OCI-LY1 (cell line): ENCODE results near the gene MCC.

Experiments
- H2AFZ ChIP-seq: fragments of 200-600 bp; sonication (generic), shearing (Covaris generic); 2 replicates; pipeline ENCODE4 v1.6.0; 2014; ENCODE audit warnings: antibody characterized with exemption, mild to moderate bottlenecking, low read length
- H3F3A ChIP-seq: fragments of 200-600 bp; sonication (generic), shearing (Covaris generic); 2 replicates; pipeline ENCODE4 v1.6.0; 2014; ENCODE audit warnings: mild to moderate bottlenecking, antibody characterized with exemption, low read length, moderate library complexity; ENCODE audit not compliant: insufficient read depth
- H3K27ac ChIP-seq: fragments of 200-600 bp; sonication (generic); 2 replicates; pipeline ENCODE4 v1.5.1; 2014; ENCODE audit warnings: low read length, mixed run types, mild to moderate bottlenecking, low read depth; ENCODE audit not compliant: poor library complexity, severe bottlenecking
- H3K27me3 ChIP-seq: fragments of 200-600 bp; sonication (generic); 2 replicates; pipeline ENCODE4 v1.6.0; 2014; ENCODE audit warnings: antibody characterized with exemption, mild to moderate bottlenecking, low read length, moderate library complexity; ENCODE audit not compliant: insufficient read depth
- H3K36me3 ChIP-seq: fragments of 200-600 bp; sonication (generic); 2 replicates; pipeline ENCODE4 v1.6.1; 2014; ENCODE audit warnings: mild to moderate bottlenecking, antibody characterized with exemption, low read length, moderate library complexity, mixed read lengths; ENCODE audit not compliant: insufficient read depth
- H3K4me1 ChIP-seq: fragments of 200-600 bp; sonication (generic); 2 replicates; pipeline ENCODE4 v1.5.1; 2014; ENCODE audit warnings: mild to moderate bottlenecking, low read length, moderate library complexity; ENCODE audit not compliant: insufficient read depth, severe bottlenecking
- H3K4me2 ChIP-seq: fragments of 200-600 bp; sonication (generic), shearing (Covaris generic); 2 replicates; pipeline ENCODE4 v1.6.1; 2014; ENCODE audit warnings: low read length
- H3K4me3 ChIP-seq: fragments of 200-600 bp; sonication (generic); 2 replicates; pipeline ENCODE4 v1.5.1; 2014; ENCODE audit warnings: low read length, low read depth, mild to moderate bottlenecking, mixed read lengths; ENCODE audit not compliant: poor library complexity, severe bottlenecking
- H3K79me2 ChIP-seq: fragments of 200-600 bp; shearing (Covaris generic); 2 replicates; pipeline ENCODE4 v1.6.1; 2016; ENCODE audit warnings: mixed run types, low read length, mixed read lengths; ENCODE audit not compliant: insufficient read depth
- H3K9ac ChIP-seq: fragments of 200-600 bp; sonication (generic), shearing (Covaris generic); 2 replicates; pipeline ENCODE4 v1.6.1; 2014; ENCODE audit warnings: mild to moderate bottlenecking, low read length, mixed read lengths
- H3K9me2 ChIP-seq: fragments of 200-600 bp; sonication (generic), shearing (Covaris generic); 2 replicates; pipeline ENCODE4 v1.6.1; 2014; ENCODE audit warnings: low read depth, mild to moderate bottlenecking, low read length, mixed read lengths
- H3K9me3 ChIP-seq: fragments of 200-600 bp; shearing (Covaris generic); 2 replicates; pipeline ENCODE4 v1.6.1; 2014; ENCODE audit warnings: low read length, mixed read lengths
- H4K20me1 ChIP-seq: fragments of 200-600 bp; sonication (generic), shearing (Covaris generic); 2 replicates; pipeline ENCODE4 v1.6.0; 2016; ENCODE audit warnings: mild to moderate bottlenecking, low read length; ENCODE audit not compliant: insufficient read depth
- CTCF ChIP-seq: fragments of 200-600 bp; sonication (generic), shearing (Covaris generic); IDR thresholded peaks from 2 replicates; pipeline ENCODE4 v1.5.1; 2017; ENCODE audit warnings: mild to moderate bottlenecking, antibody characterized with exemption, low read length, moderate library complexity, mixed read lengths
- EZH2 ChIP-seq: fragments of 200-600 bp; sonication (generic), shearing (Covaris generic); IDR thresholded peaks from 2 replicates; pipeline ENCODE4 v1.8.0; 2017; ENCODE audit warnings: borderline replicate concordance, mixed run types, mild to moderate bottlenecking, antibody characterized with exemption, low read length, moderate library complexity, mixed read lengths

Gene MCC

GRCh38 chr5:113171520-113171919 is 316.7 kb downstream of the MCC start:
- TF ChIP-seq EZH2 = no peak
- TF ChIP-seq CTCF = no peak
- no peak overlapping the region for H3K4me2 ChIP-seq
- H2AFZ ChIP-seq = no peak overlapping the region
- H3K9me3 ChIP-seq = no peaks in the 10 kb centered on the region
- H3K4me3 ChIP-seq = no peak overlapping the region
- no peaks in the 10 kb centered on the region for H3K9me2 ChIP-seq
- no peaks in the 10 kb centered on the region for H3K4me1 ChIP-seq
- no peaks in the 10 kb centered on the region for H3F3A ChIP-seq
- no peak overlapping the region for H3K27ac ChIP-seq
- no peaks in the 10 kb centered on the region for H3K79me2 ChIP-seq
- H3K36me3 ChIP-seq = no peaks in the 10 kb centered on the region
- H4K20me1 ChIP-seq = no peaks in the 10 kb centered on the region
- no peak overlapping the region for H3K9ac ChIP-seq
- H3K27me3 ChIP-seq = no peaks in the 10 kb centered on the region

- Histone ChIP-seq H3K9me2 (no peaks in the 10 kb centered on the region), H4K20me1 (no peaks in the 10 kb centered on the region), H2AFZ (no peak overlapping the region), H3K27ac (no peak overlapping the region), H3K4me2 (no peak overlapping the region), H3K36me3 (no peaks in the 10 kb centered on the region), H3K27me3 (no peaks in the 10 kb centered on the region), H3K9me3 (no peaks in the 10 kb centered on the region), H3K9ac (no peak overlapping the region), H3F3A (no peaks in the 10 kb centered on the region), H3K79me2 (no peaks in the 10 kb centered on the region), H3K4me1 (no peaks in the 10 kb centered on the region), H3K4me3 (no peak overlapping the region)
- TF ChIP-seq CTCF (no peak), EZH2 (no peak)
These were observed 317.5 kb downstream of the MCC start for GRCh38 chr5:113170707-113171106.

- Histone ChIP-seq H3K4me2 (no peak overlapping the region), H3K9me3 (no peaks in the 10 kb centered on the region), H3K4me1 (no peaks in the 10 kb centered on the region), H3K4me3 (no peak overlapping the region), H3K9me2 (no peaks in the 10 kb centered on the region), H3K27me3 (no peaks in the 10 kb centered on the region), H3K79me2 (no peaks in the 10 kb centered on the region), H4K20me1 (no peaks in the 10 kb centered on the region), H3F3A (no peaks in the 10 kb centered on the region), H3K36me3 (no peaks in the 10 kb centered on the region), H3K9ac (no peak overlapping the region), H2AFZ (no peak overlapping the region), H3K27ac (no peak overlapping the region)
- TF ChIP-seq EZH2 = no peak
- TF ChIP-seq CTCF = no peak
These were observed 318.5 kb downstream of the MCC start for GRCh38 chr5:113169720-113170119.
